ENCODE results near the gene SORCS2. TPM values are rescaled to one million over a fixed set of nuclear protein-coding genes. Genes with fewer than 3 reads are reported as not detected.
A peak's percentile ranks its signal among the peaks of the same experiment; 100 is the strongest.

SORCS2 gene
- total RNA-seq, 1 donor from 2014 or later, result 7.2 TPM

GRCh38 chr4:7784131-7784870 lies 592.0 kb downstream of the SORCS2 start:
- intact Hi-C loops (cut with DNase I), result no loop called here
- no peak overlapping the region for H3K4me3 ChIP-seq
- no peaks in the 10 kb centered on the region for H3K9me3 ChIP-seq
- H3K36me3 ChIP-seq, result no peaks in the 10 kb centered on the region
- no peak for TF ChIP-seq CTCF (IDR thresholded peaks at IDR 0.05)
- H3K27me3 ChIP-seq, result no peaks in the 10 kb centered on the region
- H3K4me1 ChIP-seq, result peaks cover 31% of the 10 kb centered on the region
- DNase-seq (peak; percentile 33), ATAC-seq (no peak)
- H3K27ac ChIP-seq, result no peak overlapping the region

GRCh38 chr4:7785017-7785416 lies 592.7 kb downstream of the SORCS2 start:
- intact Hi-C loops (cut with DNase I), result no loop called here
- ATAC-seq (no peak), DNase-seq (no peak)
- Histone ChIP-seq H3K4me1 (peaks cover 24% of the 10 kb centered on the region), H3K27me3 (no peaks in the 10 kb centered on the region), H3K36me3 (no peaks in the 10 kb centered on the region), H3K4me3 (no peak overlapping the region), H3K27ac (no peak overlapping the region), H3K9me3 (no peaks in the 10 kb centered on the region)
- no peak for TF ChIP-seq CTCF (IDR thresholded peaks at IDR 0.05)

GRCh38 chr4:7786040-7786439 lies 593.7 kb downstream of the SORCS2 start:
- no peak for TF ChIP-seq CTCF (IDR thresholded peaks at IDR 0.05)
- H3K4me3 ChIP-seq, result no peak overlapping the region
- no peaks in the 10 kb centered on the region for H3K36me3 ChIP-seq
- H3K4me1 ChIP-seq, result peaks cover 23% of the 10 kb centered on the region
- intact Hi-C loops (cut with DNase I), result no loop called here
- H3K9me3 ChIP-seq, result no peaks in the 10 kb centered on the region
- no peak for ATAC-seq
- H3K27ac ChIP-seq, result no peak overlapping the region
- DNase-seq, result no peak
- H3K27me3 ChIP-seq, result no peaks in the 10 kb centered on the region

- intact Hi-C loops (cut with DNase I), result no loop called here
Observed at GRCh38 chr4:7786517-7786916, 594.2 kb downstream of the SORCS2 start.

GRCh38 chr4:7787067-7787466 lies 594.7 kb downstream of the SORCS2 start:
- Histone ChIP-seq H3K27ac (no peak overlapping the region), H3K9me3 (no peaks in the 10 kb centered on the region), H3K4me3 (no peak overlapping the region), H3K27me3 (no peaks in the 10 kb centered on the region), H3K36me3 (peaks cover 2% of the 10 kb centered on the region), H3K4me1 (peaks cover 13% of the 10 kb centered on the region)
- TF ChIP-seq CTCF (IDR thresholded peaks at IDR 0.05), result no peak
- ATAC-seq (no peak), DNase-seq (no peak)
- intact Hi-C loops (cut with DNase I), result no loop called here

More at GRCh38 chr4:7786517-7786916, 594.2 kb downstream of the SORCS2 start:
- H3K27me3 ChIP-seq, result no peaks in the 10 kb centered on the region
- DNase-seq, result no peak
- peaks cover 19% of the 10 kb centered on the region for H3K4me1 ChIP-seq
- H3K27ac ChIP-seq, result no peak overlapping the region
- no peak overlapping the region for H3K4me3 ChIP-seq
- H3K36me3 ChIP-seq, result no peaks in the 10 kb centered on the region
- no peak for TF ChIP-seq CTCF (IDR thresholded peaks at IDR 0.05)
- ATAC-seq, result no peak
- H3K9me3 ChIP-seq, result no peaks in the 10 kb centered on the region
